GM21381 (cell line): ENCODE results near the gene KIF21A.

Experiments
- ATAC-seq: cut with Tn5 transposase; IDR thresholded peaks from one replicate; pipeline ENCODE4 v1.9.1; 2021; ENCODE audit warnings: mild to moderate bottlenecking, moderate library complexity; ENCODE audit not compliant: unreplicated experiment

KIF21A gene

DNA sequence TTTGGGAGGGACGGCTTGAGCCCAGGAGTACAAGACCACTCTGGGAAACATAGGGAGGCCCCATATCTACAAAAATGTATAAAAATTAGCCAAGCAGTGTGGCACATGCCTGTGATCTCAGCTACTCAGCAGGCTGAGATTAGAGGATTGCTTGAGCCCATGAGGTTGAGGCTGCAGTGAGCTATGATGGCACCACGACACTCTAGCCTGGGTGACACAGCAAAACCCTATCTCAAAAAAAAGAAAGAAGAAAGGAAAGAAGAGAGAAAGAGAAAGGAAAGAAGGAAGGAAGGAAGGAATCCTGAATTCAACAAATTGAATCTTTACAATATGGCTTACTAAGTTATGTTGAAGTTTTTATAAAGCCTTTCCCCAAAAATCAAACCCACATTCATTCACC, 2.1 kb downstream of the KIF21A start:
- ATAC-seq: no peak

DNA sequence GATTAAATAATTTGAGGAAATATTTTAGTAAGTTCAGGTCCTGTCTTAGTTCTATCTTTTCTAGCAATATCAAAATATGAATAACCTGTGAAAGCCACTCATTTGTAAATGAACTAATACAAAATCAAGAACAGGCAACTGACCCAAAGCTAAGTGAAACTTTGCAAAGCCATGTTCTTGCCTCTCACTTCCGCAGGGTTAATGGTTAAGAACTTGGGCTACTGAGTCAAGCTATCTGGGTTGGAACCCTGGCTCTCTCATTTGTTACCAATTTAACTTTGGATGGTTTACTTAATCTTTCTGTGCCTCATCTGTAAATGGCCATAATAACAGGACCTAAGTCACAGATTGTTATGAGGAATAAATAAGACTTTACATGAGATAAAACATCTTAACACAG, 2.8 kb downstream of the KIF21A start:
- no peak for ATAC-seq

DNA sequence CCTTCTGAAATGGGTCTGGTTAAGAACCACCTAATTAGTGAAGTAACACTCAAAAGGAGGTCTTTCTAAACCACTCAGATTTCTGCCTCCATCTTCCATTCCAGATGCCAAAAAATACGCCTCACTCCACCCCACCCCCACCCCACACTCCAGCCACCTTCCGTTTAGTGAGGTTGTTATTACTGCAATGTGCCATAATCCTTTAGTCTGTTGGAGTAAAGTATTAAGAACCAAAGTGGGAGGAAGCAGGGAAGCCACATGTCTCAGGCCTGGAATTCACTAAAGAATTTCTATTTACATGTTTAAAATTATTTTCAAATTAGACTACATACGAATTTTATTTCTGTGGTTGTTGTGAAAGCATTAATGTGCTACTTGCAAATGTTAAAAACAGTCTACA, 7.4 kb downstream of the KIF21A start:
- ATAC-seq: no peak

DNA sequence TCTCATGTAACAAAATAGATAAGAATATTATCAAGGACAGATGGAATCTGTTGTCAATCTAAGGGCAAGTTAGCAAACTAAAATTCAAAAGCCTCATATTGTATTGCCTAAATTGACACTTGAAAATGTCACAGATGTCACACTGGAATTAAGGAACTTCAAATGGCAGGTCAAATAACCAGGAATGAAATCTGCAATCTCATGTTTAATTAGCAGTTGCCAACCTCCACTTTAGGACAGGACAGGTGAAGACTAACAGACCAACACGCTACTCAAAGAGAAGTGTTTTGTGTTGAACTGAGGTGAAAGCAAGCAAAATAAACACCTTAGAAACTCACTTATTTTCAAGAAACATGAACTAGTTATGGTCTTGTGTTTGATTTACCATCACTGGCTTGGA, 11.1 kb downstream of the KIF21A start:
- ATAC-seq: no peak

DNA sequence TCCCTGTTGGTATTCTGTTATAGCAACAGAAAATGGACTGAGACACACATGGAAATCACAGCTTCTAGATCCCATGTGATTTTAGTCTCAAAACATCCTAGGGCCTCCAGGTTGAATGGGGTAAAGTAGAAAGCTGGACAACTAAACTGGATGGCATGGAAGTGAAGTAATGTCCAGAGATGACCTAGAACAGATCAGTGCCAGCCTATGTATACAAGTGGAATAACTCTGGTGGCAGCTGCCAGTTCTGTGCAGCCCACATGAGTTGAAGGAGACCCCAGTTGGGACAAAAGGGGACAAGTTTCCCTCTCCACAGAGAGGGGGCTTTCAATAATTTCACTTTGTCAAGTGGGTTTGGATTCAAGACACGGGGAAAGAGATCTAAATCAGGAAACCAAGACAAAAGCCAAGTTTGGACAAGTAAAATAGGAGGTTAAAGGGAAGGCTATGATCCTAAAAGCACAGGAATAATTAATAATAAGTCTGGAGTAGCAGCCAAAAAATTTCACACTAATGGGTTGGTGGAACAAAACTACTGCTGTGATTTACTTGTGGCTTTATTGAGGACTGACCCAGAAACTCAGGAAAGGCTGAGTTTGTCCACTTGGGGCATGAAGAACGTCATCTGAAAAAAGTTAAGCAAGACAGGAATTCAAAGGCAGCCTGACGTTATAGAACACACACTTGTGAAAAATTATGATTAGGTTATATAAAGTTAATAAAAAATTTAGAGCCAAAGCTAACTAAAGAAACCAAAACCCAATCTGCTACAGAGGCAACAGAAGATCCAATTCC, 11.7 kb downstream of the KIF21A start:
- no peak for ATAC-seq

DNA sequence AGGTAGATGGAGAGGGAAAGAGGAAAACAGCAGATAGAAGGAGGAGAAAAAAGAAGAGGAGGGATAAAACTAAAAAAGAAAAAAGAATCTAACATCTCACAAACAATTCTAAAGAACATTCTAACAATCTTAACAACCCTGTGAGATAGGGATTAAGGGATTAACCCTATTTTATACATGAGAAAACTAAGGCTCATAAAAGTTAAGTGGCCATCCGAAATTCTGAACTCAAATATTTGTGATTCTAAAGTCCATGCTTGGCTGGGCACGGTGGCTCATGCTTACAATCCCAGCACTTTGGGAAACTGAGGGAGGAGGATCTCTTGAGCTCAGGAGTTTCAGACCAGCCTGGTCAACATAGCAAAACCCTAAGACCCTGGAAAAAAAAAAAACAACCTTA, 13.1 kb downstream of the KIF21A start:
- ATAC-seq: no peak

DNA sequence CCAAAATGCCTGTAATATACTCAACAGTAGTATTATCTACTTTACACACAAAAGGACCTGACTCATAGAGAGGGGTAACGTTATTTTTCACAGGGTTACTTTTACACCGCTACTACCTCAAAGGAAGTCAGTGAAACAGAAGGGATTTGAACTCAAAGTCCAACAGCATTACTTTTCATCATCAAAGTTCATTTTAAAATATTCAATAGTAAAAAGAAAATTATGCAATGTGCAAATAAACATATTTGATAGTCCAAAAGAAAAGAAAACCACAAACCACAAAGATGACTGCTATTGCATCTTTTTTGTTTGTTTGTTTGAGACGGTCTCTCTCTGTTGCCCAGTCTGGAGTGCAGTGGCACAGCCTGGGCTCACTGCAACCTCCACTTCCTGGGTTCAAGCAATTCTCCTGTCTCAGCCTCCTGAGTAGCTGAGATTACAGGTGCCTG, 15.5 kb downstream of the KIF21A start:
- ATAC-seq: no peak

DNA sequence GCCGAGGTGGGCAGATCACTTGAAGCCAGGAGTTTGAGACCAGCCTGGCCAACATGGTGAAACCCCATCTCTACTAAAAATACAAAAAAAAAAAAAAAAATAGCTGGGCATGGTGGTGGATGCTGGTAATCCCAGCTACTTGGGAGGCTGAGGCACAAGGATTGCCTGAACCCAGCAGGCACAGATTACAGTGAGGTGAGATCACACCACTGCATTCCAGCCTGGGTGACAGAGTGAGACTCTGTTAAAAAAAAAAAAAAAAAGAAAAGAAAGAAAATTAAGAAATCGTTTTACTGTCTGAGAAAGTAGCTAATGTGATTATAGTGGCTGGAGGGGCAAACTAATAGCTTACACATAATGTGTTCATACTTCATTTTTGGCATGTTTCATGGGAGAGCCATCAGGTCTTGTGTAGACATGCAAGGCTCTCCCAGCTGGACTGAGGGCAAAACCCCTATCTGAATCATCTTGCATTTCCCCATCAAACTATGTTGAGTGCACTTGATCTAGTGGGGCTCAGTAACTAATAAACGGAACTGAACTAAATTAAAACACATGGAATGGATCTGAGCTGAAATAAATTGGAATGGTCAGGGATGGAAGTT, 16.2 kb downstream of the KIF21A start:
- ATAC-seq: no peak

DNA sequence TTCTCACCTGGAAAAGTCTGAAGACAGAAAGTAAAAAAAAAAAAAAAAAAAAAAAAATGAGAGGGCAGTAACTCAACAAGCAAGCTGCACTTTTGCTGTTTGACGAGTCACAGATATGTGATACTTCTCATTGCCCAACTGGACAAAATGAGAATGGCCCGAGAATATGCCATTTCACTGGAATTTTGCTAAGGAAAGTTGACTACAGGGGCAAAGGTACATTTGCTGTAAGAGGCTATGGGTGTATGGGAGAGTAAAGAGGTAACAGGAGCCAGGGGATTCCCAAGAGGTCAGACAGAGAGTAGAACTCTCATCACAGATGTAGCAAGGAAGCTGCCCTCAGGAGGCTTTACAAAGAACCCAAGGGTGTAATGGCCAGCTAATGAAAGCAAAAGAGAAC, 22.9 kb downstream of the KIF21A start:
- no peak for ATAC-seq

DNA sequence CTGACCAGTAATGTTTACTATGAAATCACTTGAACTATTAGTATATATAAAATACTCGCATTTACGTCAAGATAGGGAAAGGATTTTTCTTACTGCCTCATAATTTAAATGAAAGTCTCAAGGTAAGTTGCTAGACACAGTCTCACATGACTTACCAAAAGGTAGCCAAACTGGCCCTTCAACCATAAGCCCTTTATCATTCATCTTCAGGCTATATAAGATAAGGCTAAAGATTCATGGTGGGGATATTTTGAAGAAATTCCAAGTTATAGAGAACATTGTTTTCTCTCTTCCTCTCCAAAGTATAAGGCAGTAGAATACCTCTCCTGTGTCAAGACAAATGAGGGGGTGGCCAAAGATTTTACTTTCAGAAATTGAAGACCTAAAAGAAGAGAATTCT, 23.4 kb downstream of the KIF21A start:
- no peak for ATAC-seq

DNA sequence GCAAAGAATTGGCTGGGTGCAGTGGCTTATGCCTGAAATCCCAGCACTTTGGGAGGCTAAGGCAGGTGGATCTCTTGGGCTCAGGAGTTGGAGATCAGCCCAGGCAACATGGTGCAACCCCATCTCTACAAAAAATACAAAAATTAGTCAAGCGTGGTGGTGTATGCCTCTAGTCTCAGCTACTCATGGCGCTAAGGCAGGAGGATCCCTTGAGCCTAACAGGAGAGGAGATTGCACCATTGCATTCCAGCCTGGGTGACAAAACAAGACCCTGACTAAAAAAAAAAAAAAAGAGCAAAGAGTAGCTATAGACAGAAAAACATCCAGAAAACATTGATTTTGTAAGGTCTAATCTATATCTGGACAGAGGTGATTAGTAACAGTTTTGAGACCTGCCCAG, 25.0 kb downstream of the KIF21A start:
- ATAC-seq: no peak

DNA sequence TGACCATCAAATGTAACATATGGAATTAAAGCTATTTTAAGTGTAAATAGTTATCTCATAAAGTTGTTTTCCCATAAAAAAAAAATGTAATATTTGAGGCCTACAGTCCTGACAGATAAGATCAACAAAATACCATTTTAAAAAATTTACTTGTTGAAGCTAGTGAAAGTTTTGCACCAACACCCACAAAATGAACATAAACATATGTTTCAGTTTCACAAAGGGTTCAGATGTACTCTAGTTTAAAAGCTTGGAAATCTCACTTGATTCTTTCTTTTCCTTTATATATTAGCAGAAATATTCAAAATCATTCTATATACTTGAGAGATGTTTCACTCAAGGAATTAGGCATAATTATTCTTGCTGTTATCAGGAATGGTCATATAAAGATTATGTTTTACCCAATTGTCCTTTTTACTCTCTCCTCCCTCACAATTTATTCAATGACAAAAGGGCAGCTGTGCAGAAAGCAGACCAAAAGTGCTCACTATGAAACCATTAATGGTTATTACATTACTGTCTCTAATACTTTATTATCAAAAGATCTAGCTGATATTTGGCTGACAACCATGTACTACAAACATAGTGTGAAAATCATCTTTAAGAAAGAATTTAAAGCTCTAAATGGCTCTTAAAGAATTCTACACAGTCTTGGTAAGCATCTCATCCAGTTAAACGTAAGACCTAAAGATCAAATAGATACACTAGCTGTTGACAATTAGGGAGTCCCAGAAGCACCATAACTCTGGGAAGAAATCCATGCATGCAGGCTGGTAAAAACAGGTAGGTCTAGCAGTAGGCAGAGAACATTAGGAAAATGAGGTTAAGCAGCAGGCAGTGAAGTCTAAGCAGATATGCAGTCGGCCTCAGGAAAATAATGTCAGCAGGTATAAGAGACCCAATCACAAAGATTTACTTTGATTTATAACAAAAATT, 28.8 kb downstream of the KIF21A start:
- ATAC-seq: no peak

DNA sequence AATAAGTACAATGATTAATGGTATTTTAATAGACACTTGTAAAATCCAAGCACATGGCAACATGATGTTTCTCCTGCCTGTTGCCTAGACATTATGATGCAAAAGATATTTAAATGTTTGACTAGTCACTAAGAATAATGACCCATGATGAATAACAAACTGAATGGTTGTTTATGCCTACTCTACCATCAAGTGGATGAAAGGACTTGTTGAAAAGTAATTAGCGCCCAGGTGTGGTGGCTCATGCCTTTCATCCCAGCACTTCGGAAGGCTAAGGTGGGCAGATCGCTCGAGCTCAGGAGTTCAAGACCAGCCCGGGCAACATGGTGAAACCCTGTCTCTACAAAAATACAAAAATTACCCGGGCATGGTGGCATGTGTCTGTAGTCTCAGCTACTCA, 30.7 kb downstream of the KIF21A start:
- no peak for ATAC-seq

DNA sequence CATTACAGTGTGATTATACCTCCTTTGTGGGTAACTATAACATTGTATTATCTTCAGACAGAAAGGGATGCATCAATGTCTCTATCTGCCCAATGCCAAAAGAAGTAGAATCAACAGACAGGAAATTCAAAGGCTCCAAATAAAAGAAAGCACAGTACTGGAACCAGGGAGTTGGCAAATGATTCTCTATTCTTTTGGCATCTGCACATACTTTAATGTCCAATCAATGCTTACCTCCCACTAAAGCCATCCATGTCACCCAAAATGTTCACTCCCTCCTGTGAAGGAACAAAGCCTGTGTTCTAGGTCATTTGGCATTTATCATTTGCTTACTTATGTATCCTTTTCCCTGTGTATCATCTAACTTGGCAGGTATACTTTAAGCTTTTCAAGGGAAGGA, 36.7 kb downstream of the KIF21A start:
- no peak for ATAC-seq

DNA sequence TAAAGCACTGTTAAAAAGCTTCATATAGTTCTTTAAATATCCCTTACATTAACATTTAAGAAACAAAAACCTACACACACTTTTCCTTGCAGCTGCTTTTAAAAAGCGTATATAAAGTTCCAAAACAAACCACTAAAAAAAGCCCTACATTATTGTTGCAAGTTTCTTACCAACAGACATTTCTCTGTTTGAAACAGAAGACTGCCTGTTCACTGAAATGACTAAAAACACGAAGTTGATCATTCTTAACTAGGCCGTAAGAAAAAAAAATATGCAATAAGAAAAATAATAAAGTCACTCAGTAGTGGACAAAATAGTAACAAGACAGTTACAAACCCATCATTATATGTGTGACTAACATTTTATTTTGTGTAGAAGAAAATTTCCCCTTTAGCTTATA, 37.3 kb downstream of the KIF21A start:
- ATAC-seq: no peak

DNA sequence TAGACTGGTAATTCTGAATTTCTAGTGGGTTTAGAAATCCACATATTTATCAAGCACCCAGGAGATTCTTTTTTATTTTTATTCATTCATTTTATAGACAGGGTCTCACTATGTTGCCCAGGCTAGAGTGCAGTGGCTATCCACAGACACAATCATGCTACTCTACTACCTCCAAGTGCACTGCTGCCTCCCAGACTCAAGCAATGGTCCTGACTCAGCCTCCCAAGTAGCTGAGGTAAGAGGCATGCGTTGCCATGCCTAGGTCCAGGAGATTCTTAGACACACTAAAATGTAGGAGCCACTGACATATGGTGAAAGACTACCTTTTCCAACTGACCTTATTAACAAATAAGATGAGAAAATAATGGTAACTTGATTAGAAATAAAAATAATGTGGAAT, 38.9 kb downstream of the KIF21A start:
- ATAC-seq: no peak

DNA sequence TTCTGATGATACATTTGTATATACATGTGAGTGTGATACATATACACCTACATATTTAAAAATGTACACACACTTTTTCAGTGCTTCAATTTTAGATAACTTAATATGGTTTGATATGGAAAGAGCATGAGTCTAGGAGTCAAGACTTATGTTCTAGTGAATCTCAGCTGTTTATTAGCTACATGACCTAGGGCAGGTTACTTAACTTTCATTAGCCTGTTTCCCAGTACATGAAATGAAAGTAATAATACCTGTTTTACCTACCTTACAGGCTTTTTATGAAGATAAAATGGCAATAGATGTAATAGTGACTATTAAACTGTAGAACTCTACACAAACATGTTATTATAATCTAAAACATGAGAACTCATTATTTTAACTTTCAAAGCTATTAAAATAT, 39.5 kb downstream of the KIF21A start:
- no peak for ATAC-seq

DNA sequence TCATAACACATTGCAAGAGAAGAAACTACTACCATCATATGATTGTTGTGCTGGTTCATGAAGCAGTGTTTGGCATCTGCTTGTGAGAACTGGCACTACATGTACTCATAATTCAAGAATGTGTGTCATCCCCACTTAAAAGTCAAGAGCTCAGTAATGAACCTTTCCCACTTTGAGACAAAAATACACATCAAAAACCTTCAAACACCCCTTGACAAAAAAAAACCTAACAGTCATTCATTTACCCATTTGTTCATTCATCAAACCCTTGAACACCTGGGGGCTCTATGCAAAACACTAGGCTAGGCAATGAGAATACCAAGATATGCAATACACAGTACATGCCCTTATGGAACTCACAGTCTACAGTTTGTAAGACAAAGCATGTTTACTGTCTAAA, 40.0 kb downstream of the KIF21A start:
- no peak for ATAC-seq

DNA sequence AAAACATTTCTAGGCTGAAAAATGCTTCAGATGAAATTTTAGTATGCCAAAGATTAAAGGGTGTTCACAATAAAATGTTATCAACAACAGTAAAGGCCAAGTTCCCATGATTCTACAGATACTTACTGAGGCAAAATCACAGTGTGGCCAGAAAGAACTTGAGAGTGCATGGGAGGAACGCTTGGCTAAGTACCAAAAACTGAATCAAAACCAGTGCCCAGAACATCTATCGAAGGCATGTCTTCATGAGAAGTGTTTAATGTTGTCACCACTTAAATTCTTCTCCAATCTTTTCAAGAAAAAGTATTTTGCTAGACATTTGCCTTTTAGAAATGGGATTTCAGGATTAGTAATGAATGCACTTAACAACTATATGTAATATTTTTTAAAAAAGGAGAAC, 41.5 kb downstream of the KIF21A start:
- ATAC-seq: no peak

DNA sequence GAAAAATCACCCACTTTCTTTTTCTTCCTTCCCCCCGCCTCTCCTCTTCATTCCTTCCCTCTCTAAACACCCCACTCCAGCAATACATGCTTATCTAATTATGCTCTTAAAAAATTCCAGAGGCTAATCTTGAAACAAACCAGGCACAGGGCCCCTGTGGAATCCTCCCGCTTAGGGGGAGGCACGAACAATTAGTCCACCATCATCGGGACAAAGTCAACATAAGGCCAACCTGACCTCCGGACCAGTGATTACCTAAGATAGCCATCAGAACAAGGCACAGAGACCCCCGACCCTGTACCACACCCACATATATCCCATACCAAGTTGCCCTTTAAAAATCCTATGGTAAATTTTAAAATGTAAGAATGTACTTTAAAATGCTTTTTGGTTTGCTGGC, 47.1 kb downstream of the KIF21A start:
- no peak for ATAC-seq

DNA sequence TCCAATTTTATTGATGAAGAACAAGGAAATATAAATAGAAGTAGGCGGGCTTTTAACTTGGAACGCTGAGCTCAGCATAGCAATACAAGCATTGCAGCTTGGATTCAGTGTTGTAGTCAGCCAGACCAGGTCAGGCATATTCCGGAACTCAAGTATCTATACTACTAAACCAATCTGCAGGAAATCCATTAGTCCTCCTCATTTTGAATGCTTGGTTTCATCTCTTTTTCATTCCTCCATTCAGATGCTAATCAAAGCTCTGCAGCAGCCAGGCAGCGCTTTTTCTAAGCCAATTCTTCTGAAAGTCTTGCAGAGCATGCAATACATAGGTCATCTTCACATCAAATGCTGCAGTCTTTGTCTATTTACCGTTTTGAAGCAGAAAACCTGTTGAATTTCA, 49.0 kb downstream of the KIF21A start:
- no peak for ATAC-seq

DNA sequence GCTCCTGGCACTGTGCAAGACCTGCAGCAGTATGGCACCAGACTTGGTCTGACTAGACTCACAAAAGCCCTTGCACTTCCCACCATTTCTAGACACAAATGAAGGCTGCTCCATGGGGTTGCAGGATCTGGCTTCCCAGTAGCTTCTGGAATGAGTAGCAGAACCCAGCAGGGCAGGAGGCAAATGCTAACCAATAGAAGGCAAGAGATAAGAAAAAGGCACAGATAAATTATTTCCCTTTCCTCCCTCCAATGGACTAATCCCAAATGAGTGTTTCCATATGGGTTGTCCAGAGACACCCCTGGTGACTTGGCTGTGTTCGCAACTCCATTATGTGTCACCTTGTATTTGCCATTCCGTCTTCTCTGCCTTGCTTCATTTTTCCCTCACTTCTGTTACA, 49.7 kb downstream of the KIF21A start:
- ATAC-seq: no peak
